HAP-1 (cell line): Measurements from ENCODE around the gene RNF145.
"Not testable (repeated sequence)": the region's sequence is repeated elsewhere in the genome, so short reads cannot be mapped to it uniquely, and the experiment has no call there.

ENCODE experiments used
- DNase-seq, 2 experiments: peaks; one replicate each; pipeline ENCODE4 v3.0.0-alpha.2; 2016 to 2020; ENCODE audit warnings: low spot score in 2 of 2
- H3K27me3 ChIP-seq: fragments of 250-450 bp; sonication (Bioruptor Pico); 2 replicates; pipeline ENCODE4 v1.5.1; 2020; ENCODE audit warnings: low read depth, mild to moderate bottlenecking, moderate library complexity
- H3K36me3 ChIP-seq: fragments of 250-450 bp; sonication (Bioruptor Pico); replicated peaks from 2 replicates; pipeline ENCODE4 v1.5.1; 2020; ENCODE audit warnings: mild to moderate bottlenecking
- H3K4me1 ChIP-seq: fragments of 250-450 bp; sonication (Bioruptor Pico); 2 replicates; pipeline ENCODE4 v1.5.1; 2020; ENCODE audit warnings: mild to moderate bottlenecking
- H3K4me3 ChIP-seq: fragments of 250-450 bp; sonication (Bioruptor Pico); 2 replicates; pipeline ENCODE4 v1.5.1; 2020; ENCODE audit warnings: mild to moderate bottlenecking, moderate library complexity
- H3K9me3 ChIP-seq: fragments of 250-450 bp; sonication (Bioruptor Pico); 2 replicates; pipeline ENCODE4 v1.5.1; 2020; ENCODE audit warnings: mild to moderate bottlenecking, moderate library complexity
- in situ Hi-C: fragments of 300-500 bp; cut with MboI; formaldehyde crosslinking; loops from 3 replicates; pipeline ENCODE4 v1.14.3; 2020; ENCODE audit warnings: low sequenced_read_pairs, inconsistent platforms, mixed read lengths

Gene RNF145

GRCh38 chr5:159156426-159157238 is 52.7 kb downstream of the RNF145 start:
- Histone ChIP-seq H3K4me1 (no peaks in the 10 kb centered on the region), H3K4me3 (no peak overlapping the region), H3K27me3 (no peaks in the 10 kb centered on the region), H3K36me3 (peaks cover 46% of the 10 kb centered on the region), H3K9me3 (no peaks in the 10 kb centered on the region)
- in situ Hi-C loops: loop anchor here (10.0 to 25.0 kb wide), 2 partner anchors 158 to 831 kb away; no protein-coding TSS in a partner anchor
- peak; percentile 57 to 65 for DNase-seq

- no peaks in the 10 kb centered on the region for H3K4me1 ChIP-seq
- no peak overlapping the region for H3K4me3 ChIP-seq
- peaks cover 39% of the 10 kb centered on the region for H3K36me3 ChIP-seq
- peaks cover 4% of the 10 kb centered on the region; the same call in 1 of the 2 replicates for H3K27me3 ChIP-seq
- H3K9me3 ChIP-seq: no peaks in the 10 kb centered on the region
- in situ Hi-C loops: loop anchor here (10.0 to 25.0 kb wide), 2 partner anchors 159 to 831 kb away; no protein-coding TSS in a partner anchor
- DNase-seq: no peak
These were observed 53.4 kb downstream of the RNF145 start for GRCh38 chr5:159155960-159156359.

DNA sequence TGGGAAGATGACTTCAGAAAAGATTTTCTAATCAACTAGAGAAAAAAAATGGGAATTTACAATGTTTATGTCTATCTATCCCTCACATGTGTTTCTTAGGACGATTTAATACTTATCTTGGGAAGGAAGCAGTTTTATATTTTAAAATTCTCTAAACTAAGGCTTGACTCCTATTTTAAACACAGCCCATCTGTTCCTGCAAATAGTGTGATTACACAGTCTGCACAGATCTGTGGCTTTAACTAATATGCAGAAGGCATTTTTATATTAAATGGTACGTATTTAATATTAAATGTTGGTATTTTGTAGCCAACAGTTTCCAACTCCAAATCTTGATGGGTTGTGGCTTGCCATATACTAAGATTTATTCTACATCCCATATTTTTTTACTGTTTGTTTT is 56.5 kb downstream of the RNF145 start:
- Histone ChIP-seq H3K36me3 (peaks cover 13% of the 10 kb centered on the region), H3K27me3 (peaks cover 6% of the 10 kb centered on the region; the same call in 1 of the 2 replicates), H3K4me1 (no peaks in the 10 kb centered on the region), H3K4me3 (no peak overlapping the region), H3K9me3 (peaks cover 2% of the 10 kb centered on the region; the same call in 1 of the 2 replicates)
- DNase-seq: no peak
- in situ Hi-C loops: loop anchor here (10.0 to 25.0 kb wide), 2 partner anchors 162 to 834 kb away; no protein-coding TSS in a partner anchor

DNA sequence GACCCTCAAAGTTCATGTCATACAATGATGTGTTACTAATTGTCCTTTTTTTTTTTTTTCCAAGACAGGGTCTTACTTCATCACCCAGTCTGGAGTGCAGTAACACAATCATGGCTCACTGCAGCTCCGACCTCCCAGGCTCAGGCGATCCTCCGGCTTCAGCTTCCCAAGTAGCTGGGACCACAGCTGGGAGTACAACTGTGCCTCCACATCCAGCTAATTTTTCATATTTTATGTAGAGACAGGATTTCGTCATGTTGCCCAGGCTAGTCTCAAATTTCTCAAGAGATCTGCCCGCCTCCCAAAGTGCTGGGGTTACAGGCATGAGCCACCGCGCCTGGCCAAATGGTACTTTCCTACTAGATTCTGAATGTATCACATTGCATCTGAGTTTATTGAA is 60.3 kb downstream of the RNF145 start:
- Histone ChIP-seq H3K9me3 (peaks cover 2% of the 10 kb centered on the region; the same call in 1 of the 2 replicates), H3K36me3 (no peaks in the 10 kb centered on the region), H3K27me3 (peaks cover 6% of the 10 kb centered on the region; the same call in 1 of the 2 replicates), H3K4me3 (no peak overlapping the region), H3K4me1 (no peaks in the 10 kb centered on the region)
- DNase-seq: no peak
- in situ Hi-C loops: no loop called here

GRCh38 chr5:159147976-159148375 is 61.4 kb downstream of the RNF145 start:
- Histone ChIP-seq H3K9me3 (peaks cover 2% of the 10 kb centered on the region; the same call in 1 of the 2 replicates), H3K4me1 (no peaks in the 10 kb centered on the region), H3K27me3 (peaks cover 6% of the 10 kb centered on the region; the same call in 1 of the 2 replicates), H3K4me3 (no peak overlapping the region), H3K36me3 (no peaks in the 10 kb centered on the region)
- DNase-seq: no peak
- in situ Hi-C loops: no loop called here

GRCh38 chr5:159146839-159147238 is 62.5 kb downstream of the RNF145 start:
- no peak for DNase-seq
- H3K27me3 ChIP-seq: peaks cover 6% of the 10 kb centered on the region; the same call in 1 of the 2 replicates
- H3K4me1 ChIP-seq: no peaks in the 10 kb centered on the region
- peaks cover 2% of the 10 kb centered on the region; the same call in 1 of the 2 replicates for H3K9me3 ChIP-seq
- in situ Hi-C loops: no loop called here
- no peaks in the 10 kb centered on the region for H3K36me3 ChIP-seq
- no peak overlapping the region for H3K4me3 ChIP-seq

GRCh38 chr5:159145160-159145559 is 64.2 kb downstream of the RNF145 start:
- H3K27me3 ChIP-seq, in situ Hi-C loops, DNase-seq, H3K9me3 ChIP-seq, H3K36me3 ChIP-seq, H3K4me1 ChIP-seq, H3K4me3 ChIP-seq: not testable (repeated sequence)

DNA sequence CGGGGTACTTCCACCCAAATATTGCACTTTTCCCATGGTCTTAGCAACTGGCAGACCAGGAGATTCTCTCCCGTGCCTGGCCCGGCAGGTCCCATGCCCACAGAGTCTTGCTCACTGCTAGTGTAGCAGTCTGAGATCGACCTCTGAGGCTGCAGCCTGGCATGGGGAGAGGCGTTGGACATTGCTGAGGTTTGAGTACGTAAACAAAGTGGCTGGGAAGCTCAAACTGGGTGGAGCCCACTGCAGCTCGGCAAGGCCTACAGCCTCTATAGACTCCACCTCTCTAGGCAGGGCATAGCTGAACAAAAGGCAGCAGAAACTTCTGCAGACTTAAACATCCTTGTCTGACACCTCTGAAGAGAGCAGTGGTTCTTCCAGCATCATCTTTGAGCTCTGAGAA is 69.6 kb downstream of the RNF145 start:
- no peaks in the 10 kb centered on the region for H3K4me1 ChIP-seq
- H3K4me3 ChIP-seq: no peak overlapping the region
- peaks cover 19% of the 10 kb centered on the region for H3K27me3 ChIP-seq
- no peaks in the 10 kb centered on the region for H3K9me3 ChIP-seq
- no peak for DNase-seq
- in situ Hi-C loops: no loop called here
- no peaks in the 10 kb centered on the region for H3K36me3 ChIP-seq

DNA sequence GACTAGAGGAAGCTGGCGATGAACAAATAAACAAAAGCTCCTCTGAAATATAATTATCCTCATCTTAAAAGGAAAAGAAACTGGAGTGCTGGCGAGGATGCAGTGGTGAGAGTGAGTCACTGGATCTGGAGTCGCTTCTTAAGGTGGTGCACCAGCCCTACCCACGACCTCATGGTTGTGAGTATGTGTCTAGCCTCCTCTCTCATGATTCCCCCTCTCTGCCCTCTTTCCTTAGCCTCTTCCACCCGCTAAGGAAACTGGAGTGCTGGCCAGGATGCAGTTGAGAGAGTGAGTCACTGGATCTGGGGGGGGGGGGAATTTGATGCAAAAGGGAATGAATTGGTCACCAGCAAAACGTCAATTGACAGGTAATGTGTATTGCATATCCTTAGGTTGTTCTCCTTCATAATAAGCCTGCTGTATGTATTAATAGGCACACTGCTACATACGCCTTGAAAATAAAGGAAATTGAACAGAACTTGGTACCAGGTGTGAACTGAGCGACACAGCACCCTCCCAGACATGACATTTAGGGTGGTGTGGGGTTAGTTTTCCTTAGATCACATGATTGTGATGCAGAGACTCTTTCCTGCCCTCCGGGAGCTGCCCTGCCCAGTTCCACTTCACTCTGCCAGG is 73.3 kb downstream of the RNF145 start:
- H3K36me3 ChIP-seq: no peaks in the 10 kb centered on the region
- peaks cover 29% of the 10 kb centered on the region for H3K27me3 ChIP-seq
- H3K4me1 ChIP-seq: no peaks in the 10 kb centered on the region
- no peak overlapping the region for H3K4me3 ChIP-seq
- in situ Hi-C loops: no loop called here
- DNase-seq: no peak
- no peaks in the 10 kb centered on the region for H3K9me3 ChIP-seq

DNA sequence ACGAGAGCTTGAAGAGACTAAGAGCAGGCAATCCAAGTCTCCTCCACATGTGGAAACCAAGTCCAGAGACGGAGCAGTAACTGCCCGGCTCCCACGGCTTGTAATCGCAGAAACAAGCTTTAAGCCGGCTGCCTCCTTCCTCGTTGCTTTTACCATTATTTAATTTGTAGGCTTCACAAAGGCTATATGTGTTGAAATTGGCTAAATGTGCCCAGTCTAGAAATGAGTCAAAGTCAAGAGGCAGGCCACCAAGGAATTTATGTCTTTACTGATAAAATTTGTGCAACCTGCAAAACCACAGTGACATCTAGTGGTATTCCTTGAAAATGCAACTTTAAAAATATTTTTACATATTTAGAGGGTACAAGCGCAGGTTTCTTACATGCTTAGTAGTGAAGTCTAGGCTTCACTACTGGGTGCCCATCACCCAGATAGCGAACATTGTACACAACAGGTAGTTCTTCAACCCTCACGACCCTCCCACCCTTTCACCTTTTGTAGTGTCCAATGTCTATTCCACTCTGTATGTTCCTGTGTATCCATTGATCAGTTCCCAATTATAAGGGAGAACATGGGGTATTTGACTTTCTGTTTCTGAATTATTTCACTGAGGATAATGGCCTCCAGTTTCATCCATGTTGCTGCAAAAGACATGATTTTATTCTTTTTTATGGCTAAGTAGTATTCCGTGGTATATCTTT is 76.2 kb downstream of the RNF145 start:
- H3K9me3 ChIP-seq: no peaks in the 10 kb centered on the region
- H3K4me1 ChIP-seq: no peaks in the 10 kb centered on the region
- peak in 1 of 2 experiments; percentile 52 for DNase-seq
- in situ Hi-C loops: no loop called here
- no peak overlapping the region for H3K4me3 ChIP-seq
- H3K36me3 ChIP-seq: no peaks in the 10 kb centered on the region
- H3K27me3 ChIP-seq: peaks cover 29% of the 10 kb centered on the region

DNA sequence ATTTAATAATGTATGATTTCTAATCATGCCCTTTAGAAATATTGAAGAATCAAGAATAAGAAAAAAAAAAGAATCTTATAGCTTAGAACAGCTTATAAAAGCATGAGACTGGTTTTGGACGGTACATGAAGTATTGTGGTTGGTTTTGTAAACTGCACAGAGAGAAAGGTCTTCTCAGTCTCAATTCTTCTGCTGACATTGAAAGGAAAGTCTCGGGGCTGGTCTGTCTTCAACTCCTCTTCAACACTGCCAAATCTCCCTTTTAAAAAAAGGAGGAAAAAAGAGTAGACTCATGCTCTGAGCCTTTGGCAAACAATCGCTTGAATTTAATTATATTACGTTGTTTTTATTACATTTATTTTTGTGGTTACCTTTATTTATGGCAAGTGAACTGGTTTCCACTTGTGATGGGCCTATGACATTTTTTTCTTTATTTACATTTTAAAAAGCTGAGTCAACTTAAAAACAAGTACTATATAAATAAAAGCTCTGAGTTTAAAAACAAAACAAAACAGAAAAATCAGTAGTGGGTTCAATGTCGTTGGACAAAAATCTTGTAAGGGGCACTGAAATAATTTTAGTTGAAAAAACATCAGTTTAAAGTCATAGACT is 76.8 kb downstream of the RNF145 start:
- in situ Hi-C loops: no loop called here
- H3K4me1 ChIP-seq: no peaks in the 10 kb centered on the region
- no peaks in the 10 kb centered on the region for H3K36me3 ChIP-seq
- no peak overlapping the region for H3K4me3 ChIP-seq
- H3K27me3 ChIP-seq: peaks cover 26% of the 10 kb centered on the region
- no peak for DNase-seq
- no peaks in the 10 kb centered on the region for H3K9me3 ChIP-seq

- H3K4me3 ChIP-seq: no peak overlapping the region
- peaks cover 23% of the 10 kb centered on the region for H3K27me3 ChIP-seq
- no peaks in the 10 kb centered on the region for H3K36me3 ChIP-seq
- H3K4me1 ChIP-seq: no peaks in the 10 kb centered on the region
- in situ Hi-C loops: no loop called here
- DNase-seq: no peak
- no peaks in the 10 kb centered on the region for H3K9me3 ChIP-seq
These were observed 77.4 kb downstream of the RNF145 start for GRCh38 chr5:159131951-159132350.

GRCh38 chr5:159130871-159131270 is 78.5 kb downstream of the RNF145 start:
- no peaks in the 10 kb centered on the region for H3K9me3 ChIP-seq
- H3K27me3 ChIP-seq: peaks cover 16% of the 10 kb centered on the region
- no peaks in the 10 kb centered on the region for H3K4me1 ChIP-seq
- in situ Hi-C loops: no loop called here
- H3K36me3 ChIP-seq: no peaks in the 10 kb centered on the region
- no peak overlapping the region for H3K4me3 ChIP-seq
- no peak for DNase-seq
